ENCODE data around the gene UBXN11. TPM values are rescaled to one million over a fixed set of nuclear protein-coding genes. Genes with fewer than 3 reads are reported as not detected.

Gene UBXN11
- total and polyA plus RNA-seq, 2 of the 13 experiments (the other 11 are each of a cell fraction or from before 2014, with no cell fraction given) = 9.3 to 10.4 TPM

- TF ChIP-seq E2F2 (CRISPR knock-in tag; IDR thresholded peaks at IDR 0.05; ENCODE audit: borderline replicate concordance) (no peak), TEAD3 (CRISPR knock-in tag; optimal IDR thresholded peaks at IDR 0.05; ENCODE audit: borderline replicate concordance) (no peak), ARNT (IDR thresholded peaks at IDR 0.05) (no peak), ZNF253 (CRISPR knock-in tag; IDR thresholded peaks at IDR 0.05; ENCODE audit: borderline replicate concordance) (no peak), ZNF451 (CRISPR knock-in tag; IDR thresholded peaks at IDR 0.05) (no peak), U2AF1 (optimal IDR thresholded peaks at IDR 0.05; ENCODE audit: low read depth, low read length) (no peak), FOXM1 (CRISPR knock-in tag; IDR thresholded peaks at IDR 0.05) (no peak), THAP7 (CRISPR knock-in tag; IDR thresholded peaks at IDR 0.05) (no peak), IRF2 (CRISPR knock-in tag; IDR thresholded peaks at IDR 0.05) (no peak), ZNF276 (CRISPR knock-in tag; IDR thresholded peaks at IDR 0.05; ENCODE audit: low read depth) (no peak), ZKSCAN5 (CRISPR knock-in tag; IDR thresholded peaks at IDR 0.05) (no peak), ZNF24 (IDR thresholded peaks at IDR 0.05) (0 out of 2 replicates have a peak, but pooled peaks have one; percentile 15), MEF2D (CRISPR knock-in tag; IDR thresholded peaks at IDR 0.05) (no peak), SALL1 (CRISPR knock-in tag; IDR thresholded peaks at IDR 0.05) (peak; percentile 61; the same call in 1 of the 2 replicates), SNAPC2 (CRISPR knock-in tag; IDR thresholded peaks at IDR 0.05) (no peak), KDM2A (CRISPR knock-in tag; IDR thresholded peaks at IDR 0.05; ENCODE audit: borderline replicate concordance, low read depth) (peak; percentile 30; the same call in 1 of the 2 replicates), CENPT (CRISPR knock-in tag; IDR thresholded peaks at IDR 0.05; ENCODE audit: low read depth) (no peak), ZBTB39 (CRISPR knock-in tag; IDR thresholded peaks at IDR 0.05) (no peak), ZNF350 (CRISPR knock-in tag; IDR thresholded peaks at IDR 0.05; ENCODE audit: borderline replicate concordance, low read depth) (peak; percentile 26; the same call in 1 of the 2 replicates), STAG1 (CRISPR knock-in tag; IDR thresholded peaks at IDR 0.05) (peak; percentile 92), IKZF5 (CRISPR knock-in tag; IDR thresholded peaks at IDR 0.05) (no peak; the same call in 1 of the 2 replicates), ZMYM2 (CRISPR knock-in tag; IDR thresholded peaks at IDR 0.05) (no peak), MTA3 (CRISPR knock-in tag; IDR thresholded peaks at IDR 0.05) (no peak), ZNF232 (CRISPR knock-in tag; IDR thresholded peaks at IDR 0.05; ENCODE audit: borderline replicate concordance) (no peak), MIXL1 (CRISPR knock-in tag; IDR thresholded peaks at IDR 0.05) (0 out of 2 replicates have a peak, but pooled peaks have one; percentile 31)
Measured at GRCh38 chr1:26321315-26322041, 15.0 kb upstream of the UBXN11 start (continued).
